Memory B cell (primary cell): ENCODE data around the gene SERP2.
A peak's percentile ranks its signal among the peaks of the same experiment; 100 is the strongest.

Experiments used
- ATAC-seq: fragments of 150-1000 bp; cut with Tn5 transposase; 2 replicates; pipeline ENCODE4 v1.10.0; 2021; ENCODE audit warnings: low read depth, mild to moderate bottlenecking, moderate library complexity
- DNase-seq, 2 donors: peaks; one replicate each; pipeline ENCODE4 v3.0.0; 2022; ENCODE audit warnings: low spot score in 2 of 2
- H3K27ac Mint-ChIP-seq: one replicate; pipeline ENCODE4 v1.8.0; 2022; ENCODE audit warnings: mild to moderate bottlenecking, moderate library complexity, mixed read lengths
- H3K27me3 Mint-ChIP-seq: one replicate; pipeline ENCODE4 v1.8.0; 2022; ENCODE audit warnings: mixed read lengths
- H3K36me3 Mint-ChIP-seq: one replicate; pipeline ENCODE4 v1.8.0; 2022; ENCODE audit warnings: mild to moderate bottlenecking, mixed read lengths
- H3K4me1 Mint-ChIP-seq: one replicate; pipeline ENCODE4 v1.8.0; 2022; ENCODE audit warnings: mixed read lengths
- H3K4me3 Mint-ChIP-seq: one replicate; pipeline ENCODE4 v1.8.0; 2022; ENCODE audit warnings: mild to moderate bottlenecking, moderate library complexity, mixed read lengths
- H3K9me3 Mint-ChIP-seq: one replicate; pipeline ENCODE4 v1.8.0; 2022; ENCODE audit warnings: mixed read lengths

The SERP2 gene

DNA sequence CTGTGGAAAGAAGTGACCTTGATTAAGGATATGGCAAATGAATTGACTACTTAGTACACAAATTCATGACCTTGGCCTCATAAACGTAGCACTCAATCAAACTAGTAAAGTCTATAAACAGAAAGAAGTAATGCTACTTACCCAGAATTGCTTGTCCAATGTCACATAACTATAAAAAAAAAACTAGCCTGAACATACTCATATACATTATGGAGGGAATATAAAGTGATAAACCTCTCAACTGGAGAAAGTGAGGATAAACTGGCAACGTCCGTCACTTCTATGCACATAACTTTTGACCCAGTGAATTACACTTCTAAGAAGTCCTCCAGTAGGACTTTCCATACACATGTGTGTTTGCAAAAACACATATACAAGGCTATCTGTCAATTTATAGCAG is 7.7 kb upstream of the SERP2 start:
- ATAC-seq: no peak
- Mint-ChIP-seq H3K27ac (no peak overlapping the region), H3K4me3 (no peak overlapping the region), H3K27me3 (peaks cover 9% of the 10 kb centered on the region), H3K36me3 (no peaks in the 10 kb centered on the region), H3K4me1 (no peaks in the 10 kb centered on the region), H3K9me3 (no peaks in the 10 kb centered on the region)
- no peak for DNase-seq

DNA sequence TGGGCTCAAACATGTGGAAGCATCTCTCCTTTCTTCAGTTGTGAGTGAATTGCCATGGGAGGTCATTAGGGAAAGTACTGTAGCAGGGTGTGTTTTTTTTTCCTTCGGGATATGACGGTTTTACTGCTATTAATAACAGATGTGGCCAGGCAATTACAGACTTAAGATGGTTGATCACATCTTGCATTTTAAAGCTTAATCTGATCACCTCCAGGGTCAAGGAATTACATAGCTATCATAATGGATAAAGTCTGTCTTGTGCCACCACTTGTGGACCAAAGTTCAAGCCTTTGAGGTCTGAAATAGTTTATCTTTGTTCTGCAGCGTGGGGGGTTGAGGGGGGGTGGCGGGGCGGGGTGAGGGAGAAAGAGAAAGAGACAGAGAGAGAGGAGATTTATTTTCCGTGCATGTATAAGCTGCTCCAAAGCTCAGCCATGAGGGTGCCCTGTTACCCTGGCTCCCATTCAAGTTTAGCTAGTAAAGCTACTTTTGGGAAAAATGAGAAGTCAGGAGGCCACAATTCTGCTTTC is 5.5 kb upstream of the SERP2 start:
- H3K4me1 Mint-ChIP-seq: no peaks in the 10 kb centered on the region
- no peak for ATAC-seq
- no peak for DNase-seq
- peaks cover 16% of the 10 kb centered on the region for H3K27me3 Mint-ChIP-seq
- no peaks in the 10 kb centered on the region for H3K9me3 Mint-ChIP-seq
- H3K4me3 Mint-ChIP-seq: no peak overlapping the region
- no peaks in the 10 kb centered on the region for H3K36me3 Mint-ChIP-seq
- no peak overlapping the region for H3K27ac Mint-ChIP-seq

DNA sequence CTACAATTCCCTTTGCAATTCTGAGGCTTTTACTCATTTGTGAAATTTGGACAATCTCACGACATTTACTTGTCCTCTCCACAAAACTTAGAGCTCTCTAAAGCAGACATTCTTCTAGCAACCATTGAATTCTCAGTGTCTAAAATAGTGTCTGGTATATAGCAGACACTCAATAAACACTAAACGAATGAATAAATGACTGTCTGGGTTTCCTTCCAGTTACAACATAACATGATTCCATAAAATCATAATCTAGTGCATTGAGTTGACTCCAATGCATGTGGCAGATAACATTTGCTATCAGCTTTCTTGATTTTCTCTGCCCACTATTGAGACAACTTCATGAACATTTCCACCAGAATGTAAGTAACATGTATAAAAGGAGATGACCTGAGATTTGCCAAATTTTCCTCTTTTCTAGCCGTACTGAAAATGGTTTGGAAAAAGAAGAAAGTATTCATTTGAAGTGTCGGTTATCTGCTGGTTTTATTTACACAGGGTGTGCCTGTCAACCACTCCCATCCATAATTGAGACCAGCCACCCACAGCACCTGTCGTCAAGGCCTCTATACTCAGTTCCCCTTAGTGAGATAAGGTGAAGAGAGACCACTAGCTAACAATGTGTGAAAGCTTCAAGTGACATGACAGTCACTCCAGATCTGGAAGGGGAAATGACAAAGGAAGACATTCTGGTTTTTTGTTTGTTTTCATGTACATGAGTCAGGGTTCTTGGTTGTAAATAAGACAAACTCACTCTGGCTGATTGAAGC is 4.8 kb upstream of the SERP2 start:
- Mint-ChIP-seq H3K27me3 (peaks cover 16% of the 10 kb centered on the region), H3K36me3 (no peaks in the 10 kb centered on the region), H3K4me3 (no peak overlapping the region), H3K4me1 (no peaks in the 10 kb centered on the region), H3K27ac (no peak overlapping the region), H3K9me3 (no peaks in the 10 kb centered on the region)
- no peak for ATAC-seq
- DNase-seq: no peak

DNA sequence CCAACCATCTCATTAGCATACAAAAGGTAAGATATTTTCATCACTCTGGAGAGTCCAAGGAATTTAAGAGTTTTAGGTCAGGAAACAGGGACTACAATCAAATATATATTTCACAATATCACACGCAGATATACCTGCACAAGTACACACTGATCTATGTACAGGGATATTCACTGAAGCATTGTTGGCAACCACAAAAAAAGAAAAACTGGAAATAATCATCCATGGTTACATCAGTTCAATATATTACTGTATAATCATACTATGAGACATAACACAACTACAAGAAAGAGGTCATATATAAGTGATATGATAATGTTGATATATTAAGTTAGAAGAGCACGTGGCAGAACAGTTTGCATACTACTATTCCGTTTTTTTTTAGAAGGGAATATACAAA is 2.2 kb upstream of the SERP2 start:
- ATAC-seq (no peak), DNase-seq (no peak)
- peaks cover 19% of the 10 kb centered on the region for H3K27me3 Mint-ChIP-seq
- H3K4me3 Mint-ChIP-seq: no peak overlapping the region
- H3K36me3 Mint-ChIP-seq: no peaks in the 10 kb centered on the region
- peaks cover 3% of the 10 kb centered on the region for H3K4me1 Mint-ChIP-seq
- H3K27ac Mint-ChIP-seq: no peak overlapping the region
- no peaks in the 10 kb centered on the region for H3K9me3 Mint-ChIP-seq

DNA sequence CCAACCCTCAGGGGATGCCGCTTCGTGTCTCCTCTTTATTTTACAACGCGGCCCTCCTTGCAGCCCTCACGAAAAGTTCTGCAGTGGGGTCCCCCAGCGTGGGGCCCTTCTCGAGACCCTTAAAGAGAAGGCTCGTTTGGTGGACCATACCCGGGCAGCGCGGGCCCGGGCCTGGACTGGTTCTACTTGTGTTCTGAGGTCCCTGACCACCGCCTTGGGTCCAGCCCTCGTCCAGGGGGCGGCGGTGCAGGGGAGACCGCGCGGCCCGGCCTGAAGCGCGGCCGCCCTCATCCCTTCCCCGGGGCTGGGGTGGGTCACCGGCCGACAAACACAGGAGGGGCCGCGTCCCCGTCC is 400 bp upstream of the SERP2 start:
- Mint-ChIP-seq H3K27me3 (peaks cover 19% of the 10 kb centered on the region), H3K36me3 (no peaks in the 10 kb centered on the region), H3K27ac (no peak overlapping the region), H3K9me3 (no peaks in the 10 kb centered on the region), H3K4me3 (no peak overlapping the region), H3K4me1 (peaks cover 3% of the 10 kb centered on the region)
- ATAC-seq (no peak), DNase-seq (no peak)

DNA sequence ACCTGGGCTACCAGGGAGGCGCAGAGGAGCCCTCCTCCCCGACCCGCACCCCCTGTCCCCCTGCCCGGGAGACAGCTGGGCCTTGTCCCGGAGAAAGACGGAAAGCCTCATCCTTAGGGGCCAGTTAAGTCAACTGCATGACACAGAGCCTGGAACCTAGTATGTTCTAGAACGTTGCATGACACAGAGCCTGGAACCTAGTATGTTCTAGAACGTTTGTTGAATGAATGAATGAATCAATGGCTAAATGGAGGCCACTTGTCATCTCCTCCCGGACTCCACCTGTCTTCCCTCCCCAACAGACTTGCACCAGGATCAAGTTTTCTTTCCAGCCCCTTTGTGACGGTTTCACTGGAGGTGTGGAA is 706 bp downstream of the SERP2 start:
- Mint-ChIP-seq H3K27ac (no peak overlapping the region), H3K4me1 (peaks cover 3% of the 10 kb centered on the region), H3K9me3 (no peaks in the 10 kb centered on the region), H3K27me3 (peaks cover 15% of the 10 kb centered on the region), H3K4me3 (peak overlapping the region; percentile 43), H3K36me3 (no peaks in the 10 kb centered on the region)
- DNase-seq (no peak), ATAC-seq (no peak)

DNA sequence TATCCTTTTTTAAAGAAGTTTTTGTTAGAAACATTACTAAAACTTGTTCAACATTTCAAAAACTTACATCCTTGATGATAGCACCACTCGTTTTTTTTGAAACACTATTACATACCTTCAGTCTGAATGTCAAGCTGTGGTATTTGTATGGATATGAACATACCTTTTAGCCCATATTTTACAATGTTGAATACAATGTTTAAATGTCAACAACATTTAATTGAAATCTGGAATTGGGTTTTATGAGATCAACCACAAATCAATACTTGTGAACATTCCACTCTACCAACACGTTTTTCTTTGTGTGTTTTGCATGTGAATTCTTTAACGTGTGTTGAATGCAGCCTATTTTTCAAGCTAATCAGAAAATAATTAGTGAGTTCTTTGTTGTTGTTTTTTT is 4.7 kb downstream of the SERP2 start:
- ATAC-seq: no peak

DNA sequence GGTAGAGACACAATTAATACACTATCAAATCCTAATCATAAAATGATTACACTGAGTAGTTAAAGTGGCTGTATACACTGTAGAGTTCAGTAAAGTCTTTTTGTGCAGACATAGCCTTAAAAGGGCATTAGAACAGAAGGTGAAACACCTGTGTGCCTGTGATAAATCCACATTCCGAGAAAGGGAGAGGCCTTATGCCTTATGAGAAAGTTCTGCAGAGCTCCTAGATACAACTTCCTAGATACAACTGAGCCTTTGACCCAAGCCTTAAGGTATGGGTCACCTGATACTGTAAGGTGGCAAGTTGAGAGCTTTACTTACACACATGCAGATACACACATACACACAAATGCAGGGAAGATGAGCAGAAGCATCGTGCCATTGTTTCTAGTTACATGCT is 6.3 kb downstream of the SERP2 start:
- DNase-seq (no peak), ATAC-seq (no peak)
- no peaks in the 10 kb centered on the region for H3K9me3 Mint-ChIP-seq
- H3K27me3 Mint-ChIP-seq: peaks cover 3% of the 10 kb centered on the region
- no peak overlapping the region for H3K4me3 Mint-ChIP-seq
- H3K4me1 Mint-ChIP-seq: no peaks in the 10 kb centered on the region
- no peak overlapping the region for H3K27ac Mint-ChIP-seq
- H3K36me3 Mint-ChIP-seq: no peaks in the 10 kb centered on the region

More for the DNA sequence above, 4.7 kb downstream of the SERP2 start:
- Mint-ChIP-seq H3K27me3 (peaks cover 5% of the 10 kb centered on the region), H3K9me3 (no peaks in the 10 kb centered on the region), H3K27ac (no peak overlapping the region), H3K4me1 (peaks cover 3% of the 10 kb centered on the region), H3K4me3 (no peak overlapping the region), H3K36me3 (no peaks in the 10 kb centered on the region)
- DNase-seq: no peak

DNA sequence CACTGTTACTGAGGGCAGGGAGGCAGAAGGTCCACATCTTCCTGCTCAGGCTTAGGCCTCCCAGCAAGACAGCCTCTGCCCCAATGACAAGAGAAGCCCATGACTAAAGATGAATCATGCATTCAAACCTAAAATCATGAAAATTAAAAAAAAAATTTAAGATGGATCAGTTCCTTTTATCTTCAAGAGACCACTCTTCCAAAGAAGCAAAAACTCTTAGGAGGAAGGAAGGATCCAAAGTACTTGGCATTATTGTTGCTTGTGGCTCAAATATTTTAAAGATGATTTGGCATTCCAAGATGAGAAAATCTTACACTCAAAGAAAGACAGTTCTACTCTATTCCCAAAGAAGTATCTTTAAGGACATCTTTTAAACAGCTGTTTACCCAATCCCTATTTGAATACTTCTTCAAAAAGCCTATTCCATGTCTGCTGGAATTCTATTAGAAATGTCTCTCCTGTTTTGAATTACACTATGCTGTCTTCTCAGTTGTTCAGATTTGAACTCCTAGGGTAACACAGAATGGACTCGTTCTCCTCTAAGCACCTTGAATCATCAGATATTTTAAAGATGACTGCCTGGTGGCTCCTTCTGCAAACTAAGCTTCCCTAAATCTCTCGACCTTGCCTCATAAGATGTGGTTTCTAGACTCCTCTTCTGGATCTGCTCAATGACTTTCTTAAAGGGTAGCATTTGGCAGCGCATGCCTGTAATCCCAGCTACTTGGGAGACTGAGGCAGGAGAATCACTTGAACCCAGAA is 7.0 kb downstream of the SERP2 start:
- Mint-ChIP-seq H3K4me1 (no peaks in the 10 kb centered on the region), H3K27me3 (peaks cover 3% of the 10 kb centered on the region), H3K9me3 (no peaks in the 10 kb centered on the region), H3K27ac (no peak overlapping the region), H3K4me3 (no peak overlapping the region), H3K36me3 (no peaks in the 10 kb centered on the region)
- no peak for DNase-seq
- ATAC-seq: no peak

DNA sequence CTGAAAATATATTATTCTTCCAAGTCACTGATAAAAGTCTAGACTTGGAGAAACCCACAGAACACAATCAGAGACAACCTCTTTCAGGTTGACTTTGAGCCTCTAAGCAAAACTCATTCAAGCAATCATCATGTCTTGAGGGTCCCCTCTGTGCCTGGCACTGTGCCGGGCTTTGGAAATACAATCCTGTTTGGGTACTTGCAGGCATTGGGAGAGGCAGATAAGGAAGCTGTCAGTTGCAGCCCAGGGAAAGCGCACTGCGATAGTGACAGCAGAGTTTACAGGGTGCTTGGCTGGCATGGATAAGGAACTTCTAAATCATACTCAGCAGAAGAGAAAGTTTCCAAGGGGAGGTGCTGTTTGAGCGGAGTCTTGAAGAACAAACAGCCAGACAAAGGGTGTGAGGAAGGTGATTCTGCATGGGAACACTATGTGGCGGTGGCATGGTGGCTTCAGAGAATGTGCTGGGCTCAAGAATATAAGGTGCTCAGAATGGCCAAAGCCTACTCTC is 9.1 kb downstream of the SERP2 start:
- H3K27ac Mint-ChIP-seq: no peak overlapping the region
- DNase-seq (no peak), ATAC-seq (no peak)
- H3K27me3 Mint-ChIP-seq: peaks cover 3% of the 10 kb centered on the region
- H3K9me3 Mint-ChIP-seq: no peaks in the 10 kb centered on the region
- no peak overlapping the region for H3K4me3 Mint-ChIP-seq
- no peaks in the 10 kb centered on the region for H3K4me1 Mint-ChIP-seq
- no peaks in the 10 kb centered on the region for H3K36me3 Mint-ChIP-seq

DNA sequence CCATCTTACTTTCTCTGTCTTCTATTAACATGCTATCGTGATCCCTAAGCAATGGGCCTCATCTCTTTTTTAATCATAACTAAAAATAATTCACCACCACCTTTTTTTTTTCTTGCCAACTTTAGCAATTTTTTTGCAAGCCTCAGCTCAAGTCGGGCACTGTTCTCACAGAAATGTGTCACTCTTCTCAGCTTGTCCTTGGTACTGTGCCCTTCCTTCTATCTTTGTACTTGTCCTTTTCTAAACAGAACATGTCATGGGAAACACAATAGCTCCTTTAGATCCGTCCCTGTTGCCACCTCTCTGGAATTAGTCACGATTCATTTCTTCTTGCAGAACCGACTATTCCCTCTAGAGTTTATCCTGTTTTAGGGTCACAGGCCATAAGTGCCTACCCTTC is 10.3 kb downstream of the SERP2 start:
- Mint-ChIP-seq H3K4me1 (no peaks in the 10 kb centered on the region), H3K27ac (no peak overlapping the region), H3K36me3 (no peaks in the 10 kb centered on the region), H3K9me3 (no peaks in the 10 kb centered on the region), H3K27me3 (peaks cover 5% of the 10 kb centered on the region), H3K4me3 (no peak overlapping the region)
- no peak for DNase-seq
- ATAC-seq: no peak

DNA sequence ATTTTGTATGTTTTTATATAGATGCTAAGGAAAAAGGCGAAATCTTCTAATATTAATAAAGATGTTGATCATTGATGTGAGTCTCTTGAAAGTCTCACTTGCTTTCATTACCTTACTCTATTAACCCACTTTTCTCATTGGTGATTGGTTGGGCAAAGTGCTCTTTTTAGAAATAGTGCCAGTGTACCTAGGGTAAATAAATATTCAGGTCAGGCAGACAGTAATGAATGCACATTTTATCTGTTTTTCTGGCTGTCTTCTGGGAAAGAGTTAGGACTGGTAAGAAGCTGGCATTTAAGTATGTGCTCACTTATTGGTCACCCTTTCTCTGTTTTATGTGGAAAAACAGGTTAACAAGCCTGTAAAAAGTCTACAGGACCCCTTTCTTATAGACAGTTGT is 11.2 kb downstream of the SERP2 start:
- Mint-ChIP-seq H3K27me3 (peaks cover 5% of the 10 kb centered on the region), H3K36me3 (no peaks in the 10 kb centered on the region), H3K4me3 (no peak overlapping the region), H3K4me1 (no peaks in the 10 kb centered on the region), H3K27ac (no peak overlapping the region), H3K9me3 (no peaks in the 10 kb centered on the region)
- ATAC-seq: no peak
- DNase-seq: no peak

DNA sequence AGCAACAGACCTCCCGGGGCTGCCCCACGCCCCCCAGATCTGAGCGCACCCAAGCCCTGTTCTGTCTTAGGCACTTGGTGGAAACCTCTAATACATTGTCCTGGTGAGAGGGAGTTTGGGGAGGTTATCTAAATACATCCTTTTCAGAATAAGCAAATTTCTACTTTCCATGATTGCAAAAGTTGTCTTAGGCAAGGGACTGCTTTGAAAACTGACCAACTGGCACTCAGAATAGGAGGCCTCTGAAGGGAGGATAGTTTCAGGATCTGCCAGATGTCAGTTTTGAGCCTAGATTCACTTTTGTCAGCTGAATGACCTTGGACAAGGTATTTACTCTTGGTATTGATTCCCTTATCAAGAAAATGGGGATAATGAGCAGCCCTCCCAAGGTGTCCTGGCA is 11.8 kb downstream of the SERP2 start:
- Mint-ChIP-seq H3K36me3 (no peaks in the 10 kb centered on the region), H3K4me3 (no peak overlapping the region), H3K4me1 (no peaks in the 10 kb centered on the region), H3K27me3 (peaks cover 5% of the 10 kb centered on the region), H3K9me3 (no peaks in the 10 kb centered on the region), H3K27ac (no peak overlapping the region)
- no peak for DNase-seq
- ATAC-seq: no peak

DNA sequence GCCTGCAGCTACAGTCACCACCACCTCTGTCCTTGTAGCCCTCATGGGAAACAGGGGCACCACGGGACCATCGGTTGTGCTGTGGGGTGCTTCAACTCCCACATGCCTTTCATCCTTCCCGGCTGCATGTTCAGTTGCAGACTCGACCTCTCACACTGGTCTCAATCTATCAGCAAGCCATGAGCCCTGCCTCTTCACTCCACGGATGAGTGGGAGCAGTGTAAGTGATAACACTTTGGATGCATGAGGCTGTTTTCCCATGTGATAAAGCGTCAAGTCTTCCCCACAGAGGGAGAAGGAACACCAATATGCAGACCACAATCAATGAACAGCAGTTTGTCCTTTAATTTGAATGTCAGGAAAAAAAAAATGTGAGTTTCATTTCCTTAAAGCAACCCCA is 12.2 kb downstream of the SERP2 start:
- H3K27me3 Mint-ChIP-seq: peaks cover 5% of the 10 kb centered on the region
- H3K36me3 Mint-ChIP-seq: no peaks in the 10 kb centered on the region
- no peak for DNase-seq
- no peak for ATAC-seq
- H3K27ac Mint-ChIP-seq: no peak overlapping the region
- no peaks in the 10 kb centered on the region for H3K4me1 Mint-ChIP-seq
- no peaks in the 10 kb centered on the region for H3K9me3 Mint-ChIP-seq
- no peak overlapping the region for H3K4me3 Mint-ChIP-seq
